Natural killer cell (primary cell): ENCODE results near the gene NOL8. TPM values are rescaled to one million over a fixed set of nuclear protein-coding genes. Genes with fewer than 3 reads are reported as not detected.

Experiments
- ATAC-seq, 3 donors: fragments of 150-1000 bp in 2 of 3; fragments of 200-7000 bp in 1 of 3; cut with Tn5 transposase; 1 replicate in 1 of 3; 2 replicates in 2 of 3; pipeline ENCODE4 v1.10.0; 2021; ENCODE audit warnings: mild to moderate bottlenecking in 2 of 3, moderate library complexity in 2 of 3
- DNase-seq, 2 donors: peaks; one replicate each; pipeline versions ENCODE4 v3.0.0 to v3.0.0-alpha.2; 2013 to 2021; ENCODE audit warnings: mixed read lengths in 1 of 2
- H3K27ac ChIP-seq: one replicate; pipeline ENCODE4 v1.5.1; 2013; ENCODE audit warnings: mild to moderate bottlenecking, low read length
- H3K27me3 ChIP-seq: one replicate; pipeline ENCODE4 v1.6.1; 2013; ENCODE audit warnings: low read length; ENCODE audit not compliant: control insufficient read depth, insufficient read depth
- H3K36me3 ChIP-seq: one replicate; pipeline ENCODE4 v1.6.1; 2013; ENCODE audit warnings: low read length; ENCODE audit not compliant: control insufficient read depth, insufficient read depth
- H3K4me1 ChIP-seq: one replicate; pipeline ENCODE4 v1.6.1; 2013; ENCODE audit warnings: low read length; ENCODE audit not compliant: control insufficient read depth, insufficient read depth
- H3K4me3 ChIP-seq: one replicate; pipeline ENCODE4 v1.5.1; 2013; ENCODE audit warnings: low read length
- H3K9me3 ChIP-seq: one replicate; pipeline ENCODE4 v1.6.1; 2013; ENCODE audit warnings: low read length; ENCODE audit not compliant: control insufficient read depth, insufficient read depth
- H3K27ac Mint-ChIP-seq, 2 donors: one replicate each; pipeline ENCODE4 v1.8.0; 2022; ENCODE audit warnings: mild to moderate bottlenecking in 2 of 2, mixed read lengths in 2 of 2, moderate library complexity in 1 of 2
- H3K27me3 Mint-ChIP-seq, 2 donors: one replicate each; pipeline ENCODE4 v1.8.0; 2022; ENCODE audit warnings: low read depth in 2 of 2, mixed read lengths in 2 of 2
- H3K36me3 Mint-ChIP-seq: one replicate; pipeline ENCODE4 v1.8.0; 2022; ENCODE audit warnings: mixed read lengths
- H3K4me1 Mint-ChIP-seq, 2 donors: one replicate each; pipeline ENCODE4 v1.8.0; 2022; ENCODE audit warnings: mixed read lengths in 2 of 2
- H3K4me3 Mint-ChIP-seq: one replicate; pipeline ENCODE4 v1.8.0; 2022; ENCODE audit warnings: mild to moderate bottlenecking, moderate library complexity, mixed read lengths
- H3K9me3 Mint-ChIP-seq, 2 donors: one replicate each; pipeline ENCODE4 v1.8.0; 2022; ENCODE audit warnings: mixed read lengths in 2 of 2
- CTCF ChIP-seq: fragments of 200-600 bp; IDR thresholded peaks from one replicate; pipeline ENCODE4 v1.8.0; 2022; ENCODE audit warnings: antibody characterized with exemption
- WGBS: methylation state at CpG from one replicate; pipeline ENCODE4 v1.1.7; 2013; ENCODE audit warnings: missing lambda C conversion rate; ENCODE audit not compliant: insufficient coverage; 5-methylcytosine and 5-hydroxymethylcytosine counted together
- intact Hi-C: fragments of 100-400 bp; cut with micrococcal nuclease; formaldehyde crosslinking; loops from one replicate; pipeline ENCODE4 v1.14.2; 2022
- total RNA-seq, 4 donors: library from RNA; stranded (reverse); fragments of 120-200 nt in 1 of 4; gene quantifications; one replicate each; pipeline versions ENCODE4 v1.2.3 to v1.2.4, GENCODE V29; 2013 to 2022

Gene NOL8
- total RNA-seq, 3 donors from 2014 or later (not counting 1 experiment from before 2014, with no cell fraction given), result 42.3 to 50.7 (median 46.7) TPM

- no peak overlapping the region for H3K4me3 Mint-ChIP-seq
- intact Hi-C loops, result no loop called here
- peaks cover 25% of the 10 kb centered on the region for H3K36me3 Mint-ChIP-seq
- DNase-seq (no peak), ATAC-seq (no peak)
- H3K4me3 ChIP-seq, result no peak overlapping the region
- H3K27me3 Mint-ChIP-seq, result no peaks in the 10 kb centered on the region
- no peak for TF ChIP-seq CTCF
- no peak overlapping the region for H3K27ac Mint-ChIP-seq
- no peak overlapping the region for H3K27ac ChIP-seq
- no peaks in the 10 kb centered on the region for H3K27me3 ChIP-seq
- H3K36me3 ChIP-seq, result peaks cover 84% of the 10 kb centered on the region
- no peaks in the 10 kb centered on the region for H3K9me3 Mint-ChIP-seq
- no peaks in the 10 kb centered on the region for H3K4me1 Mint-ChIP-seq
- no peaks in the 10 kb centered on the region for H3K4me1 ChIP-seq
- WGBS, result 91% methylated on average over 19 of the region's 19 CpGs
- H3K9me3 ChIP-seq, result no peaks in the 10 kb centered on the region
These were observed 70.5 kb downstream of the NOL8 start for GRCh38 chr9:92254381-92255337.

GRCh38 chr9:92253656-92254055, 71.5 kb downstream of the NOL8 start:
- ATAC-seq (no peak), DNase-seq (no peak)
- Mint-ChIP-seq H3K4me3 (no peak overlapping the region), H3K27me3 (no peaks in the 10 kb centered on the region), H3K27ac (no peak overlapping the region), H3K36me3 (peaks cover 25% of the 10 kb centered on the region), H3K4me1 (no peaks in the 10 kb centered on the region), H3K9me3 (no peaks in the 10 kb centered on the region)
- Histone ChIP-seq H3K4me1 (no peaks in the 10 kb centered on the region), H3K27ac (no peak overlapping the region), H3K27me3 (no peaks in the 10 kb centered on the region), H3K4me3 (no peak overlapping the region), H3K9me3 (no peaks in the 10 kb centered on the region), H3K36me3 (peaks cover 79% of the 10 kb centered on the region)
- TF ChIP-seq CTCF, result no peak
- intact Hi-C loops, result no loop called here
- 90% methylated on average over 4 of the region's 4 CpGs for WGBS

GRCh38 chr9:92247981-92248380, 77.2 kb downstream of the NOL8 start:
- TF ChIP-seq CTCF, result no peak

More at GRCh38 chr9:92247981-92248380, 77.2 kb downstream of the NOL8 start:
- Histone ChIP-seq H3K4me1 (no peaks in the 10 kb centered on the region), H3K36me3 (peaks cover 87% of the 10 kb centered on the region), H3K4me3 (no peak overlapping the region), H3K27ac (no peak overlapping the region), H3K9me3 (no peaks in the 10 kb centered on the region), H3K27me3 (no peaks in the 10 kb centered on the region)
- no peaks in the 10 kb centered on the region for H3K27me3 Mint-ChIP-seq
- no peaks in the 10 kb centered on the region for H3K4me1 Mint-ChIP-seq
- H3K9me3 Mint-ChIP-seq, result no peaks in the 10 kb centered on the region
- H3K4me3 Mint-ChIP-seq, result no peak overlapping the region
- WGBS, result 100% methylated on average over 2 of the region's 3 CpGs
- H3K27ac Mint-ChIP-seq, result no peak overlapping the region
- ATAC-seq (no peak), DNase-seq (no peak)
- H3K36me3 Mint-ChIP-seq, result peaks cover 66% of the 10 kb centered on the region
- intact Hi-C loops, result no loop called here

Other genes with a start within 250 kb of the NOL8 start
- gene SPTLC1, start 209.9 kb downstream of the NOL8 start, total RNA-seq, result 10 to 100 TPM; 45.6 to 59.3 (median 47.8) TPM
- gene IARS1, start 31.7 kb downstream of the NOL8 start, total RNA-seq, result 10 to 100 TPM; 50.8 to 70.8 (median 66.2) TPM
- gene CENPP, start 603 bp upstream of the NOL8 start, total RNA-seq, result 10 to 100 TPM; 10.3 to 14.5 (median 12.1) TPM
- gene OGN, start 79.2 kb upstream of the NOL8 start, total RNA-seq, result under 1 TPM in 2 of 3 donors, not detected in 1; 0.18 to 0.33 TPM
- not detected for gene OMD, start 99.1 kb upstream of the NOL8 start, total RNA-seq
- not detected for gene ASPN, start 157.2 kb upstream of the NOL8 start, total RNA-seq
- not detected for gene ECM2, start 210.6 kb upstream of the NOL8 start, total RNA-seq